ENCODE data around the gene CACNA1B.

The CACNA1B gene

DNA sequence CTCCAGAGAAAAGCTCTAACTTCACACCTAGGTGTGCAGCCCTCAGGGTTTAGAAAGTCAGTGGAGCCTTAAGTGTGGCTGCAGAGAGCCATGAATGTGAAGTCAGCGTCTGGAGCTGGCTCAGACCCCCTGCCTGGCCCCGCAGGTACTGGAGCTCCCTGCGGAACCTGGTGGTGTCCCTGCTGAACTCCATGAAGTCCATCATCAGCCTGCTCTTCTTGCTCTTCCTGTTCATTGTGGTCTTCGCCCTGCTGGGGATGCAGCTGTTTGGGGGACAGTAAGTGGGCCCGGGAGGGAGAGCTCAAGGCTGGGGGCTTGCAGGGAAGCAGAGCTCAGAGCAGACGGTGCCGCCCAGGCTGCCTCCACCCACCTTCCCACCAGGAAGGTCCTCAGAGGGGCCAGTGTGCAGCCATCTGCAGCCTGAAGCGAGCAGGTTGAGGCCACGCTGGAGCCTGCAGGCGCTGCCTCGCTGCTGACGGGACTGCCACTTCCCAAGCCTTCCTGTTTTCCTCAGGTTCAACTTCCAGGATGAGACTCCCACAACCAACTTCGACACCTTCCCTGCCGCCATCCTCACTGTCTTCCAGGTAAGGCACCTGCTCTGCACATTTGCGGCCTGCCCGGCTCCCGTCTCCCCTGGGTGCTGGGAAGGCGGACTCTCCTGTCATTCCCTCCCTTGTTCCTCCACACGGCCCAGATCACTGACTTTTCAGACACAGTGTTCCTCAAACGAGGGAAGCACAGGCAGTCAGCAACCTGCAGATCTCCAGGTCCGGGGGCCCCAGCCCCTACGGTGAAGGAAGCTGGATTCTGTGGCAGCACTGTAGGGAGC lies 108.9 kb downstream of the CACNA1B start:
- no peak for DNase-seq (ENCODE audit: low spot score)

GRCh38 chr9:137987244-137988030 lies 109.9 kb downstream of the CACNA1B start:
- no peak for DNase-seq (ENCODE audit: low spot score)

GRCh38 chr9:137988051-137988450 lies 110.5 kb downstream of the CACNA1B start:
- DNase-seq (ENCODE audit: low spot score): no peak

GRCh38 chr9:137988701-137989100 lies 111.1 kb downstream of the CACNA1B start:
- DNase-seq (ENCODE audit: low spot score): no peak

DNA sequence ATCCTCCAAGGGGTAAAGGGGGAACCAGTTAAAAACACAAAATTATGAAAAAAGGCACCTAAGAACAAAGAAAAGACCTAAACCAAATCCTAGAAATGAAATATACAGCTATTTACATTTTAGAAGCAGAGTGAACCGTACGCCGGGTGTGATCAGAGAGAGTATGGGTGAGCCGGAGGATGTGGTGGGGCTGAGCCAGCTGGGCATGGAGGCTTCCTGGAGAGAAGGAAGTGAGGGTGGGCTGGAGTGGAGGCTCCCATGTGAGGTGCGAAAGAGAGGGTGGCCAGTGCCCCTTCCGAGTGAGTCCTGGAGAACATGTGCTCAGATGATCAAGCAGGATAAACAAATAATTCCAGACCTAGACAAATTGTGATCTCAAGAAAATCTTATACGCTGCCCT lies 111.6 kb downstream of the CACNA1B start:
- DNase-seq (ENCODE audit: low spot score): no peak

- DNase-seq (ENCODE audit: low spot score): no peak
Measured at GRCh38 chr9:137989999-137990715, 112.6 kb downstream of the CACNA1B start.

DNA sequence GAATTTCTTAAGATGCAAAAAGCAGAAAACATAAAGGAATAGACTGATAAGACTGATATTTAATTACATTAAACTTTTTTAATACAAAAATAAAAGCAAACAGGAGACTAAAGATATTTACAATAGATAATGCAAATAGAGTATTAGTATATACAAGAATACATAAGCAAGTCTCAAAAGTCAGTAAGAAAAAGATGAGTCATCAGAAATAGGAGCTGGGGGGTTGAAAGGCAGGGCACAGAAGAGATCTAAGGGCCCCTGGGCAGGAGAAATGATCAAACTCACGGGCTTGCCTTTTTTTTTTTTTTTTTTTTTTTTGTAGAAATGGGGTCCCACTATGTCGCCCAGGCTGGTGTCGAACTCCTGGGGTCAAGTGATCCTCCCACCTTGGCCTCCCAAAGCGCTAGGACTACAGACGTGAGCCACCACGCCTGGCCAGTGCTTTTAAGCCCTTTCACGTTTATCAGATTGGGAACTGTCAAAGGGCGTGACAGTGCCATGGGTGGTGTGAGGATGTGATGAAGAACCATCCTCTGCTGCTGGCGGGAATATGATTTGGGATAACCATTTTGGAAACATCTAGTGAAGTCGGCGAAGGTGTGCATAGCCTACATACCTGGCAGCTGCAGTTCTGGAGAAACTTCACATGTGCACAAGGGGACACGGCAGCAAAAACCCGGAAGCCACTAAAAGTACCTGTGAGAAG lies 126.1 kb downstream of the CACNA1B start:
- DNase-seq (ENCODE audit: low spot score): no peak

GRCh38 chr9:138006576-138007233 lies 129.1 kb downstream of the CACNA1B start:
- no peak for DNase-seq (ENCODE audit: low spot score)

DNA sequence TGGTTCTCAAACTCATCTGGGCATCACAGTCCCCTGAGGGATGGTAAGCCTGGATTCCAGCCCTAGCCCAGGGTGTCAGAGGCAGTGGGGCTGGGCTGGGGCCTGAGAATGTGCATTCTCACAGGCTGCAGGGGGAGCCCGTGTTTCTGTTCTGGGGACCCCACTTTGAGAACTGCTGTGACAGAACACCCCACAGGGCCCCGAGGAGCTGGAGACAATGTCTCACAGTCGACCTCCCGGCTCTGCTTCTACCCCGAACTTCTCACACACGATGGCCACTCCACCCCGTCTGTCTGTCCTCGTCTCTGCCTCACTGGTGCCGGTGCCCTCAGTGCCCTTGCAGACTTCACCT lies 130.0 kb downstream of the CACNA1B start:
- no peak for DNase-seq (ENCODE audit: low spot score)

GRCh38 chr9:138007918-138008841 lies 130.6 kb downstream of the CACNA1B start:
- DNase-seq (ENCODE audit: low spot score): no peak

DNA sequence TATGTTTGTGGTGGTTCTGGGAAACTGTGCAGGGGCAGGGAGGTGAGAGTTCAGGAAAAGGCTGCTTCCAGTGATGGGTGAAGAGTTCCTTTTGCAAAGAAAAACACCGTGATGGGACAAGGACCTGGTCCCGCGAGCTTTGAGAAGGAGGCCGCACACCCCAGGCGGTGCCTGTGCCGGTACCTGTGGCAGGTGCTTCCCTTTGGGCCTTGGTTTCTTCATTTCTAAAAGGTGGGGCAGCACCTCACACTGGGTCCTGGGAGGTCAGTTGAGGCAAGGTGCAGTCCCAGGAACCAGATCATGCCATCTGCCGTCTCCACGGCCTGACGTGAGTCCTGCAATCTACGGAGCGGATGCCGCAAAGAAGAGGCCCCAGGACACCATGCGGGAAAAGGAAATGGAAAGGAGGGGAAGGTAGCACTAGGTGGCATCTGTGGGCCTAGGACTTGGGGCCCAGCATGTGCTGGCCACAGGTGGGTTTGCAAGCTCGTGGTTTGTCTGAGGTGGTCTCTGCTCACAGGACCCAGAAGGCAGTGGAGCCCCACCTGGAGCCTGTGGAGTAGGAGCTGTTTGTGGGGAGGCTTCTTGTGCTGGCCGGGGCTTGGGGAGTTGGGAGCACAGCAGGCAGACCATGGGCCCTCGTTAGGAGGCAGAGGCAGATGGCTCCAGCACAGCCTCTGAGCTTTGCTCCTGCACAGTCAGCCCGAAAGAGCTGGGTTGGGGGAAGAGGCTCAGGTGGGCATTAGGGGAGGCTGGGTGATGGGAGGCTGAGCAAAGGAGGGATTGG lies 131.6 kb downstream of the CACNA1B start:
- DNase-seq (ENCODE audit: low spot score): no peak

DNA sequence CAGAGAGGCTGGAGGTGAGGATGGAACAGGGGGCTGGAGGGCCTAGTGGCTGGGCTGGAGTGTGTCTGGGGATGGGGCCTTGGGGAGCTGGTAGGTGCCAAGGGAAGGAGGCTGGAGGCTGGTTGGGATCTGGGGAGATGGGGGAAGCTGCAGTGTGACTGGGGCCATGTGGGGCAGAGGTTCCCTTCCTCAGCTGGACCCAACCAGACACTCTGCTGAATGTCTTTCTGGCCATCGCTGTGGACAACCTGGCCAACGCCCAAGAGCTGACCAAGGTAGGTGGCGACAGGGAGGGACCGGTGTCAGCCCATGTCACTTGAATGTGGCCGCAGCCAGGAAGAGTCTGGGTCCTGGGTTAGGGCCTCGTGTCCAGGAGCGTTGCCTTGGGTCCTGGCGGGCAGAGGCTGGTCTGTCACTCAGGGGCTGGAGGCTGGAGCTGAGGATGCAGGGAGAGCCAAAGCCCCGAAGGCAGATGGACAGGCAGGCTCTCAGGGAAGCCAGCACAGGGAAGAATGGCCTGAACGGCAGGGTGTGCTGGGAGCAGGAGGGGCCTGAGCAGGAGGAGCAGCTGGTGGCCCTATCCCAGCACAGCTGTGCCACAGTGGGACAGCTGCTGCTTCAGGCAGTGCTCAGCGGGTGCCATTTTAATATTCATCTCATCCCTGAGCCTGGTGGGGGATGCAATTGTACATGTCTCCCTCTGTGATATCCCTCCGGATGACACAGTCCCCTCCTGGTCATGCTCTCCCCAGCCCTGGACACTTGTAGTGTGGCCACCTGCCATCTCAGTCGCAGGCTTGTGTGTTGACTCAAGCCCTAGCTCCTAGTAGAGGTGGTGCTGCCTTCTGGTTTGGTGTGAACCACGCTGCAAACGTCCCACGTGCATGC lies 132.5 kb downstream of the CACNA1B start:
- no peak for DNase-seq (ENCODE audit: low spot score)

GRCh38 chr9:138010861-138011260 lies 133.3 kb downstream of the CACNA1B start:
- no peak for DNase-seq (ENCODE audit: low spot score)

DNA sequence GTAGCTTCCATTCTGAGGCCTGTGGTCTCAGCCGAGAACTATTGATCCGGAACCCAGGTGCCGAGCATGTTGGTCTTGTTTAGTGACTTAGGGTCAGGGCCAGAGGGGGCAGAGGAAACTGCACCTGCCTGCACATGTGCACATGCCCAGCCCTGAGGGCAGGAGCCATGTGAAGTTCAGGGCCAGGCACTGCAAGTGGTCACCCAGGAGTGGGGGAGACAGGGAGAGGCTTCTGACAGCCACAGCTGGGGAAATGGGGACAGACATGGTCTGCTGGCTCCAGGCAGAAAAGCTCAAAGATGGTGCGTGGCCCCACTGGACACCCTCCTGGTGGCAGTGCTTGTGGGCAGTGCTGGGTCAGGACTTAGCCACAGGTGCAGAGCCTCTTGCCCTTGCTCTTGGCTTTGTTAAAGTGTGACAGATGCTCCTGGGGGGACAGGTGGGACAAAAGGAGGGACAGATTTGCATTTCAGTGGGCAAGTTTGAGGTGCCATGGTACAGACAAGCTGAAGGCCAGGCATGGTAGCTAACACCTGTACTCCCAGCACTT lies 134.4 kb downstream of the CACNA1B start:
- no peak for DNase-seq (ENCODE audit: low spot score)

DNA sequence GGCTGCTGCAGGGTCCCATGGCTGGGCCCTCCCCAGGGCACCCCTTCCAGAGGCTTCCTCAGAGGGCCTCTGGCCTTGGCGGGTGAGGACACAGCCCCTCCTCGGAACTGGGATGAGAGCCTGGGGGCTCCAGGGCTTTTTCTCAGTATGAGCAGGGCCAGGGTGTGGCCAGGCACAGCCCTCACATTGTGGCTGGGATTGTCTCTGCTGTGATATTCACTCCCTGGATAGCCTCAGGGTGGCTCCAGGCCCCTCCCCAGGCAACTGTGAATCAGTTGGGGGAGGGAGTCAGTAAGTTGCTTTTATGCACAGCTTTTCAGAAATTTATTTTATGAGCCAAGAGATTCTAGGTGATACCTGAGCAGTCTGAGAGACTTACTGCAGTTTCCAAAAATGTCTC lies 135.7 kb downstream of the CACNA1B start:
- DNase-seq (ENCODE audit: low spot score): no peak

DNA sequence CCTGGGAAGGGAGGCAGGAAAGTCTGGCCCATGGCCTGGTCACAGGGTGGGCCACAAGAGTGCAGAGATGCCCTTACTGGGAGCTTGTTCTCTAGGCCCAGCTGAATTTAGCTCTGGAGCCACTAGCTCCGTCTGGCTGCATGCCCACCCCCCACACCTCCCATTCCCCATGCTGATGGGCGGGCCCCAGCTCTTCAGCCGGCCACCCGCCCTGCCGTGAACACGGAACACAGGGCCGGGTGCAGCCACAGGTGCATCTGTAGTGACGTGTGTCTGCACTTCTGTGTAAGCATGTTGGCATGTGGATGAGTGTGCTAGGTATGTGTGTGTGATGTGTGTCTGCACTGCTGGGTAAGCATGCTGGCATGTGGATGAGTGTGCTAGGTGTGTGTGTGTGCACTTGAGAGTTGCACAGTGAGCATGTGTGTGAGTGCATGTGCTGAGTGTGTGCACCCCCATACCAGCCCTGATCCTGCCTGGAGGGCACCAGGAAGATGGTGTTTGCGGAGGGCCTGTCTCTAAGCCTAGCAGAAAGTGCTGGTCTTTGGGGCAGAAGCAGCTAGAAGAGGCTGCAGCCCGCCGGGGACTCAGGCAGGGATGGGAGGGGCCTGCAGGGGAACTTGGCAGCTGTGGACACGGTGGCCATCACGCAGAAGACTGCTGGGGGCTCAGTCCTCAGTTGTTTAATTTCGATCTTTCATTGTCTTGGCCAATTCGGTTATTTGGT lies 136.4 kb downstream of the CACNA1B start:
- no peak for DNase-seq (ENCODE audit: low spot score)

- DNase-seq (ENCODE audit: low spot score): no peak
Measured at GRCh38 chr9:138014563-138014945, 137.0 kb downstream of the CACNA1B start.

All from NAMALWA (cell line).